ENCODE data around the gene ARRB2.
A peak's percentile ranks its signal among the peaks of the same experiment; 100 is the strongest.
"Not testable (repeated sequence)": the region's sequence is repeated elsewhere in the genome, so short reads cannot be mapped to it uniquely, and the experiment has no call there.

ARRB2 gene

GRCh38 chr17:4699401-4700056 is 10.9 kb upstream of the ARRB2 start:
- DNase-seq (ENCODE audit: low read depth in 2 of 2, low spot score in 1 of 2), result not testable (repeated sequence)

DNA sequence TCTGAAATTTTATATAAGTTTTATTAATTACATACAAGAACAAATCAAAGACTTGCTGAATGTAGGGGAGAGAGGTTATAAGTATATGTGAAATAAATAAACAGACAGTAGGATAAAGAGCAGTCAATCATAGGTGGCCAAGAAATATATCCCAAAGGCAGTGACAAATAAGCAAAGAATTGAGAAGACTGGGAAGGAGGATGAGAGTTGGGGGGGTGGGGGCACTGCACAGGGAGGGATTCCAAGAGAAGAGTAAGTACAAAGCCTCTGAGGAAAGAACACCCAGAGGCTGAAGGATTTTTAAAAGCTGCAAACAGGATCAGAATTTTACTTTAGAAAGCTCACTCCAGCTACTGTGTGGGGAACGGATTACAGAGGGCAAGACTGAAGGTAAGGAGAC is 9.3 kb upstream of the ARRB2 start:
- DNase-seq (ENCODE audit: low read depth in 2 of 2, low spot score in 1 of 2), result no peak

- no peak for DNase-seq (ENCODE audit: low read depth in 2 of 2, low spot score in 1 of 2)
Measured at GRCh38 chr17:4703330-4703691, 7.1 kb upstream of the ARRB2 start.

DNA sequence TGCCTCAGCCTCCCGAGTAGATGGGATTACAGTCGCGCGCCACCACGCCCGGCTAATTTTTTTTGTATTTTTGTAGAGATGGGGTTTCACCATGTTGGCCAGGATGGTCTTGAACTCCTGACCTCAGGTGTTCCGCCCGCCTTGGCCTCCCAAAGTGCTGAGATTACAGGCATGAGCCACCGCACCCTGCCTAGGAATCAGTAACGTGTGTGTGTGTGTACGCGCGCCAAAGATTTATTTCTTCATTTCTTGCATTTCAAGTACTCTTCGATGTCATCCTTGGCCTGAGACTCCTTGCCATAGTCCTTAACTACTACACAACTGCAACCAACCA is 5.9 kb upstream of the ARRB2 start:
- DNase-seq (ENCODE audit: low read depth in 2 of 2, low spot score in 1 of 2), result not testable (repeated sequence)

GRCh38 chr17:4704991-4705390 is 5.4 kb upstream of the ARRB2 start:
- DNase-seq (ENCODE audit: low read depth in 2 of 2, low spot score in 1 of 2), result no peak

DNA sequence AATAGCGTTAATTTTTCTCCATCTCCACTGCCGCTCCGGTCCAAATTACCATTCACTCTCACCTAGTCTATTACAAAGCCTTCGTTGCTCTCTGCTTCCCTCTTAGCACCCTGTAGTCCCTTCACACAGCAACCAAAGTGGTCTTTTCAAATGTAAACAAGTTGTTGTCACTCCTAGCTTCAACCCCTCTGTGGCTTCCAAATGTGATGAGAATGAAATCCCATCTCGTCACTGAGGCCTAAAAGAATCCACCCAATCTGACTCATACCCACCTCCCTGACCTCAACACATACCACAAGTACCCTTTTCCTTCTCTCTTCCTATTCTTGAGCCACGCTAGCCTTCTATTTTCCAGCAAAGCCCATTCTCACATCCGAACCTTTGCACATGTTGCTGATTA is 4.3 kb upstream of the ARRB2 start:
- DNase-seq (ENCODE audit: low read depth in 2 of 2, low spot score in 1 of 2), result no peak

DNA sequence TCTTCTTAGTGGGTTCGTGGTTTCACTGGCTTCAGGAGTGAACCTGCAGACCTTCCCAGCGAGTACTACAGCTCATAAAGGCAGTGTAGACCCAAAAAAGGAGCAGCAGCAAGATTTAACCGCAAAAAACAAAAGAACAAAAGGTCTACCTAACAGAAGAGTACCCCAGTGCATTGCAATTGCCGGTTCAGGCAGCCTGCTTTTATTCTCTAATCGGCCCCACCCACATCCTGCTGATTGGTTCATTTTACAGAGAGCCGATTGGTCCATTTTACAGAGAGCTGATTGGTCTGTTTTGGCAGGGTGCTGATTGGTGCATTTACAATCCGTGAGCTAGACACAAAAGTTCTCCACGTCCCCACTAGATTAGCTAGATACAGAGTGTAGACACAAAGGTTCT is 2.0 kb upstream of the ARRB2 start:
- DNase-seq (ENCODE audit: low read depth in 2 of 2, low spot score in 1 of 2), result no peak

GRCh38 chr17:4710693-4711634 is 532 bp downstream of the ARRB2 start:
- peak in 1 of 2 donors; percentile 21 for DNase-seq (ENCODE audit: low read depth in 2 of 2, low spot score in 1 of 2)

- DNase-seq (ENCODE audit: low read depth in 2 of 2, low spot score in 1 of 2), result no peak
Measured at GRCh38 chr17:4711661-4712181, 1.3 kb downstream of the ARRB2 start.

- no peak for DNase-seq (ENCODE audit: low read depth in 2 of 2, low spot score in 1 of 2)
Measured at GRCh38 chr17:4712526-4712925, 2.1 kb downstream of the ARRB2 start.

GRCh38 chr17:4714340-4715062 is 4.1 kb downstream of the ARRB2 start:
- DNase-seq (ENCODE audit: low read depth in 2 of 2, low spot score in 1 of 2), result not testable (repeated sequence)

- DNase-seq (ENCODE audit: low read depth in 2 of 2, low spot score in 1 of 2), result peak in 1 of 2 donors; percentile 33
Measured at GRCh38 chr17:4715063-4715744, 4.8 kb downstream of the ARRB2 start.

DNA sequence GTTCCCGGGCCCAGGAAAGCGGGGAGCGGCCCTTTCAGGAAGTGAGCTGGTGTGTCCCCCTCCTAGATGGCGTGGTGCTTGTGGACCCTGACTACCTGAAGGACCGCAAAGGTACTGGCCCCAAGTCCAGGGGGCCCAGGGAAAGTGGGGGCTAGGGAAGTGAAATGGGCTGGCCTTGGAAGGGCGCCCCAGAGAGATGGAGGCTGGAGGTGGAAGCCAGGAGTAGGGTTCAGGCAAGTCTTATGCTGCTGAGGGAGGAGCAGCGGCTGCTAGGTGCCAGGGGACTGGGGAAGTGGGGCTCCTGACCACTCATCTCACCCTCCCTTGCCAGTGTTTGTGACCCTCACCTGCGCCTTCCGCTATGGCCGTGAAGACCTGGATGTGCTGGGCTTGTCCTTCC is 5.6 kb downstream of the ARRB2 start:
- DNase-seq (ENCODE audit: low read depth in 2 of 2, low spot score in 1 of 2), result no peak

GRCh38 chr17:4717791-4718190 is 7.4 kb downstream of the ARRB2 start:
- DNase-seq (ENCODE audit: low read depth in 2 of 2, low spot score in 1 of 2), result no peak

GRCh38 chr17:4718276-4718675 is 7.8 kb downstream of the ARRB2 start:
- no peak for DNase-seq (ENCODE audit: low read depth in 2 of 2, low spot score in 1 of 2)

GRCh38 chr17:4719146-4719545 is 8.7 kb downstream of the ARRB2 start:
- no peak for DNase-seq (ENCODE audit: low read depth in 2 of 2, low spot score in 1 of 2)

DNA sequence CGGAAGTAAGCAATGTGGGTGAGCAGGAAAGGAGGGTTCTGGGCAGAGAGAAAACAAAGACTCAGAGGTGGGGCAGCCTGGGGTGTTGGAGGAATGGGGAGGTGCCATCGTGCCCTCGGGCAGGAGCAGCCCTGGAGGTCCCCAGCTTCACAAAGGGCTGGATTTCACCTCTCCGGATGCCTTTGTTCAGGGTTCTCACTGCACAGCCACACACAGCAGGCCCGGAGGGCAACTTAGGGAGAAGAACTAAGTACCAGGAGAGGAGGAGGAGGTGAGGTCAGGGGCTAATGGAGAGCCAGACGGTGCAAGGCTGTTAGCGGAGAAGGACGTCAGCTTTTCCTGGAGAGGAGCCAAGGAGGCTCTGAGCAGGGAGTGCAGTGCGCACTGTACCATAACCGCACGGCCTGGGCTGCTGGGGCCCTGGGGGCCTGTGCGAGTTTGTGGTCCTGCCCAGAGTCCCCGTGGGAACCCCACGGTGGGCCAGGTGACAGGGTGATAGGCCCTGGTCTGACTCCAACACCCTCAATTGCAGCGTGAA is 9.3 kb downstream of the ARRB2 start:
- no peak for DNase-seq (ENCODE audit: low read depth in 2 of 2, low spot score in 1 of 2)

DNA sequence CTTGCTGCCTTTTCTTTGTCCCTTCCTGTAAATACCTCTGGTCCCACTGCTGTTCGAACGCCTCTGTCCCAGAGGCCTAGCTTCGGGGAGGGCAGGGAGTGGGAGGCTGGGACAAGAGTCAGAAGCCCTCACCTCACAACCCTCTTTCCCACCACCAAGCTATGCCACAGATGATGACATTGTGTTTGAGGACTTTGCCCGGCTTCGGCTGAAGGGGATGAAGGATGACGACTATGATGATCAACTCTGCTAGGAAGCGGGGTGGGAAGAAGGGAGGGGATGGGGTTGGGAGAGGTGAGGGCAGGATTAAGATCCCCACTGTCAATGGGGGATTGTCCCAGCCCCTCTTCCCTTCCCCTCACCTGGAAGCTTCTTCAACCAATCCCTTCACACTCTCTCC is 10.4 kb downstream of the ARRB2 start:
- DNase-seq (ENCODE audit: low read depth in 2 of 2, low spot score in 1 of 2), result no peak

DNA sequence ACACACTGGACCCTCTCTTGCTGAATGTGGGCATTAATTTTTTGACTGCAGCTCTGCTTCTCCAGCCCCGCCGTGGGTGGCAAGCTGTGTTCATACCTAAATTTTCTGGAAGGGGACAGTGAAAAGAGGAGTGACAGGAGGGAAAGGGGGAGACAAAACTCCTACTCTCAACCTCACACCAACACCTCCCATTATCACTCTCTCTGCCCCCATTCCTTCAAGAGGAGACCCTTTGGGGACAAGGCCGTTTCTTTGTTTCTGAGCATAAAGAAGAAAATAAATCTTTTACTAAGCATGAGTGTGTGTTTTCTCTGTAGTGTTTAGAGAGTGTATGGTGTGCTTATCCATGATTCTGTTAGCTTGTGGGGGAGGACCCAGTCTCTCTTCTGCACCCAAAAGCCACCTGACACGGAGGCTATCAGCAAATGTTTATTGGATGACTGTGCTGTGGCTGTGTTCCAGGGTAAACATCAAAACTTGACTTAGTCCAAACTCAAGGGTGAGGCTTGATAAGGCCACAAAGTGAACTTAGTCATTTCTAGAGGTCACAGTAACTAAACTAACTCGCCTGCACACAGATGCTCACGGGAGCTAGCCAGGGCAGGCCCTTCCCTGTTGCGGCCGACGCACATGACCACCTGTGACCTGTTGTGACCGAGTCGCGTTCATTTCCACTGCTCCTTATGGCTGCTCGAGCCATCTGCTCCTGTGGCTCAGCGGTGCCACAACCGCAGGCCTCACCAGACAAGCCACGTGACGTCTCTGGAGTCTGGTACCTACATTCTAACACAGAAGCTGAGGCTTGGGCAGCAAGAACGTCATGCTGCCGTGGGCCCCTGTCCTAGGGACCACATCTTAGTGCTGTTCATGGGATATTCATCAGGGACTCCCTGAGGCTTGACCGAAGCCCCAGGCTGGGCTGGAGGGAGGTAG is 11.0 kb downstream of the ARRB2 start:
- DNase-seq (ENCODE audit: low read depth in 2 of 2, low spot score in 1 of 2), result no peak
